ENCODE data around the gene GABRR2.

GABRR2 gene

GRCh38 chr6:89251976-89252375, 63.1 kb downstream of the GABRR2 start:
- TF ChIP-seq, protein P1, sequence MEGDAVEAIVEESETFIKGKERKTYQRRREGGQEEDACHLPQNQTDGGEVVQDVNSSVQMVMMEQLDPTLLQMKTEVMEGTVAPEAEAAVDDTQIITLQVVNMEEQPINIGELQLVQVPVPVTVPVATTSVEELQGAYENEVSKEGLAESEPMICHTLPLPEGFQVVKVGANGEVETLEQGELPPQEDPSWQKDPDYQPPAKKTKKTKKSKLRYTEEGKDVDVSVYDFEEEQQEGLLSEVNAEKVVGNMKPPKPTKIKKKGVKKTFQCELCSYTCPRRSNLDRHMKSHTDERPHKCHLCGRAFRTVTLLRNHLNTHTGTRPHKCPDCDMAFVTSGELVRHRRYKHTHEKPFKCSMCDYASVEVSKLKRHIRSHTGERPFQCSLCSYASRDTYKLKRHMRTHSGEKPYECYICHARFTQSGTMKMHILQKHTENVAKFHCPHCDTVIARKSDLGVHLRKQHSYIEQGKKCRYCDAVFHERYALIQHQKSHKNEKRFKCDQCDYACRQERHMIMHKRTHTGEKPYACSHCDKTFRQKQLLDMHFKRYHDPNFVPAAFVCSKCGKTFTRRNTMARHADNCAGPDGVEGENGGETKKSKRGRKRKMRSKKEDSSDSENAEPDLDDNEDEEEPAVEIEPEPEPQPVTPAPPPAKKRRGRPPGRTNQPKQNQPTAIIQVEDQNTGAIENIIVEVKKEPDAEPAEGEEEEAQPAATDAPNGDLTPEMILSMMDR (IDR thresholded peaks at IDR 0.05; ENCODE audit: borderline replicate concordance, control extremely low read depth, extremely low read depth, insufficient read depth, missing control alignments), result no peak
- no peak for DNase-seq (ENCODE audit: low spot score)
- in situ Hi-C loops (cut with MboI; ENCODE audit: low sequenced_read_pairs, unreplicated experiment), result loop anchor here (10.0 kb wide), 1 partner anchor 267 kb away; no protein-coding TSS in a partner anchor

GRCh38 chr6:89251170-89251569, 63.9 kb downstream of the GABRR2 start:
- no peak for DNase-seq (ENCODE audit: low spot score)
- in situ Hi-C loops (cut with MboI; ENCODE audit: low sequenced_read_pairs, unreplicated experiment), result loop anchor here (10.0 kb wide), 1 partner anchor 266 kb away; no protein-coding TSS in a partner anchor
- TF ChIP-seq, protein P1 (IDR thresholded peaks at IDR 0.05; ENCODE audit: borderline replicate concordance, control extremely low read depth, extremely low read depth, insufficient read depth, missing control alignments), result no peak

- no peak for DNase-seq (ENCODE audit: low spot score)
- TF ChIP-seq, protein P1 (IDR thresholded peaks at IDR 0.05; ENCODE audit: borderline replicate concordance, control extremely low read depth, extremely low read depth, insufficient read depth, missing control alignments), result no peak
- in situ Hi-C loops (cut with MboI; ENCODE audit: low sequenced_read_pairs, unreplicated experiment), result loop anchor here (10.0 kb wide), 1 partner anchor 265 kb away; no protein-coding TSS in a partner anchor
Observed at GRCh38 chr6:89250239-89250638, 64.9 kb downstream of the GABRR2 start.

DNA sequence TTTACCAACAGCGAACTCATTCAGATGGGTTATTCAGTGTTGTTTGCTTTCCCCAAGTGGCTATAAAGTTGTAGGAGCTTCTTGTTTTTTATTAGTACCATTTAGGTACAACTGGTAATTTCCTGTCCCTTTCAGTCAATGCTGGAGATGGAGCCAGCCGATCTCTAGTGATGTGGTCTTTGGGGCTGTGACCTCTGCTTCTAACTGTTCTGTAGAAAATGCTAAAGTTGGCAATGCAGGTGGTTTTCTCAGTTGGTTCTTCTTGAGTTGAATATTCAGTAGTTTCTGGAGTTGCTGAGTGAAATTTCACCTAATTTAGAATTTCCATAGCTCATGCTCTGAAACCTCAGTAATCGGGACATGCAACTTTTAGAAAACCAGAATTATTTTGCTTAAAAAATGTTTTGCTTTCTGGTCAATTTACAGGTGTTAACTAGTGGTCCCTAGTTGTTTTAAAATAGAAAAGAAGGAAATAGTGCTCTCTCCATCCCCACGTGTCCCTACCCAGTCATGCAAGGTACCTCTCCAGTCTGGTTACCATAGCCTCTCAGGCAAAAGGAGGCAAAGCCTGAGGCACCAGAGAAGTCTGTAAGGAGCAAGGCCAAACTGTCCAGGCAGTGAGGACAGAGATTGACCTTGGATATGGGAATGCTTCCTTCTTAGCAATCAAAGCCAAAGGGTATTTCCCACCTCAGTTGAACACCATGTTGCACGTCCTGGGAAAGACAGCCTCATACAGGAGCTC, 70.7 kb downstream of the GABRR2 start:
- TF ChIP-seq, protein P1 (IDR thresholded peaks at IDR 0.05; ENCODE audit: borderline replicate concordance, control extremely low read depth, extremely low read depth, insufficient read depth, missing control alignments), result no peak
- in situ Hi-C loops (cut with MboI; ENCODE audit: low sequenced_read_pairs, unreplicated experiment), result no loop called here

DNA sequence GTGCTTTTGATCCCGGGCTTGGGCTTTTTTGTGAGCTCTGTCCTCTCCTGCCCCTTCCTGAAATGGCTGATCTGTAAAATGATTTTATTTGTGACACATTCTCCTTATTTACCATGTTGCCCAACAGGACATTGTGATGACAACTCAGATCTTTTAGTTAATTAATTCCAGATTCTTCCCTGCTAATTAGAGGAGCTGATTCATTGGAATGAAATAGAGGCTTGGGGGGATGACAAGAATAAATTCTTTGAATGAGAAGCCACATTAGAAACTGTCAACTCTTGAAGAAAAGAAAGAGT, 71.8 kb downstream of the GABRR2 start:
- no peak for DNase-seq (ENCODE audit: low spot score)
- in situ Hi-C loops (cut with MboI; ENCODE audit: low sequenced_read_pairs, unreplicated experiment), result no loop called here
- TF ChIP-seq, protein P1 (IDR thresholded peaks at IDR 0.05; ENCODE audit: borderline replicate concordance, control extremely low read depth, extremely low read depth, insufficient read depth, missing control alignments), result no peak

More for the DNA sequence above, 70.7 kb downstream of the GABRR2 start:
- DNase-seq (ENCODE audit: low spot score), result no peak

DNA sequence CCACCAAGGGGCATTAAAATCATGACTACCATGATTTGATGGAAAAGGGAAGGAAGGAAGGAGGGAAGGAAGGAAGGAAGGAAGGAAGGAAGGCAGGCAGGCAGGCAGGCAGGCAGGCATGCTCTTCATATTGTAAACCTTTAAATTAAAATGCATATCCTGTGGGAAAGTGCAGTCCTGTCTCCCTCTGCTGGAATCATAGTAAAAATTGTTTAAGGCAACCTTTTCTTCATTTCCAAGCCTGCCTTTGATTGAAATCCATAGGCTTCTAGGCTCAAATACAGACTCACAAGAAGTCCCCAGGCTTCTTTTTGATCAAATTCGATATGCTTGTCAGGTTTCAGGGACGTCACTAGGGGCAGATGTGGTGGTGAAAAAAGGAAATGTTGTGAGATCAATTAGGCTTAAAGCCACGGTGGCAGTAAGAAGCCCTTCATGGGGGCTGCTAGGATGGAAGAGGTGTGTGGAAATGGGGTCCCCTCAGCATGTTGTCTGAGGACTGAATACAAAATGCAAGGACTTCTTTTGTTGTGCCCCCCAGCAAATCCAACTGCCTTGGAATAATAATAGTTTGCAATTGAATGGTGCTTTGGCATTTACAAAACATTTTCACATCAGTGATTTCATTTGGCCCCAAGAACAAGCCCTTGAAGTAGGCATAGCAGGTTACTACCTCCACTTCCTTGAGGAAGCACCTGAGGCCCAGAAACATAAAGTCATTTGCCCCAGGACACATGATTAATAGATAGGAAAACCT, 72.3 kb downstream of the GABRR2 start:
- in situ Hi-C loops (cut with MboI; ENCODE audit: low sequenced_read_pairs, unreplicated experiment), result no loop called here
- DNase-seq (ENCODE audit: low spot score), result peak; percentile 34
- TF ChIP-seq, protein P1 (IDR thresholded peaks at IDR 0.05; ENCODE audit: borderline replicate concordance, control extremely low read depth, extremely low read depth, insufficient read depth, missing control alignments), result no peak

Data from GM13976 (cell line).